Measurements from ENCODE around the gene RAB7A. TPM values are rescaled to one million over a fixed set of nuclear protein-coding genes. Genes with fewer than 3 reads are reported as not detected.

RAB7A gene
- total and polyA plus RNA-seq, 2 donors (not counting 1 experiment from before 2014, with no cell fraction given) = 62.7 to 138 TPM

DNA sequence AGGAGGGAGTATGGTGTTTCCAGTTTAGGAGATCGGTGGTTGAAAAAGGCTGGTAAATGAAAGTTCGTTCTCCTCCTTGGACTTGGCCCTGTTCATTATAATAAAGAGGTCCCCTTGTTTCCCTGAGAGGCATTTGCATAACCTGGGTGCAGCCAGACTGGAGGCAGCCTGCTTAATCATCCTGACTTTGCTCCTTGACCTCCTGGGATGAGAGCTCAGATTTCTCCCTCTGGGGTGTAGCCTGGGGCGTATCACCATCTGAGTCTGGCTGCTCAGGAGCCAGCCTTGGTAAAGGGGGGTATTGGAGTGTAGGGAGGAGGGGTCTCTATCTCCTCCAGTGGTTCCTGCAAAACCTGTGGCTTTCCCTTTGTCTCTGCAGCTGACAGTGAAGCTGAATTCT is 132.2 kb downstream of the RAB7A start:
- Histone ChIP-seq H3K4me2 (replicated peaks; ENCODE audit: low read depth, low read length, poor library complexity, severe bottlenecking) (no peak overlapping the region), H3K79me2 (ENCODE audit: control insufficient read depth, insufficient read depth, low read length) (no peaks in the 10 kb centered on the region), H3K4me1 (ENCODE audit: control insufficient read depth in 2 of 2, insufficient read depth in 2 of 2, low read length in 2 of 2) (peaks cover 0 to 5% of the 10 kb centered on the region in 2 donors), H3K36me3 (replicated peaks in 1 of 2; ENCODE audit: control extremely low read depth in 1 of 2, control insufficient read depth in 1 of 2, extremely low read depth in 1 of 2, insufficient read depth in 2 of 2, low read length in 1 of 2) (no peaks in the 10 kb centered on the region), H2AFZ (ENCODE audit: insufficient read depth, low read depth, low read length, poor library complexity, severe bottlenecking) (no peak overlapping the region), H3K4me3 (ENCODE audit: control extremely low read depth in 1 of 5, extremely low read depth in 1 of 5, insufficient read depth in 1 of 5, low read depth in 2 of 5, low read length in 4 of 5) (no peak overlapping the region), H3K9me3 (ENCODE audit: control extremely low read depth in 1 of 3, control insufficient read depth in 2 of 3, insufficient read depth in 1 of 3, low read length in 2 of 3) (peaks cover 0 to 78% (median 55%) of the 10 kb centered on the region in 3 donors), H3K27me3 (replicated peaks in 1 of 4; ENCODE audit: control extremely low read depth in 1 of 4, control insufficient read depth in 3 of 4, insufficient read depth in 4 of 4, low read length in 3 of 4) (no peaks in the 10 kb centered on the region), H3K27ac (ENCODE audit: low read length in 2 of 2) (no peak overlapping the region), H4K20me1 (ENCODE audit: control insufficient read depth, insufficient read depth, low read length, poor library complexity, severe bottlenecking) (no peaks in the 10 kb centered on the region), H3K9ac (ENCODE audit: low read length) (no peak overlapping the region)
- Mint-ChIP-seq H3K9me3 (ENCODE audit: insufficient read depth) (peaks cover 22% of the 10 kb centered on the region), H3K4me3 (no peak overlapping the region), H3K27me3 (no peaks in the 10 kb centered on the region), H3K4me1 (no peaks in the 10 kb centered on the region), H3K27ac (no peak overlapping the region)
- TF ChIP-seq, protein P1, sequence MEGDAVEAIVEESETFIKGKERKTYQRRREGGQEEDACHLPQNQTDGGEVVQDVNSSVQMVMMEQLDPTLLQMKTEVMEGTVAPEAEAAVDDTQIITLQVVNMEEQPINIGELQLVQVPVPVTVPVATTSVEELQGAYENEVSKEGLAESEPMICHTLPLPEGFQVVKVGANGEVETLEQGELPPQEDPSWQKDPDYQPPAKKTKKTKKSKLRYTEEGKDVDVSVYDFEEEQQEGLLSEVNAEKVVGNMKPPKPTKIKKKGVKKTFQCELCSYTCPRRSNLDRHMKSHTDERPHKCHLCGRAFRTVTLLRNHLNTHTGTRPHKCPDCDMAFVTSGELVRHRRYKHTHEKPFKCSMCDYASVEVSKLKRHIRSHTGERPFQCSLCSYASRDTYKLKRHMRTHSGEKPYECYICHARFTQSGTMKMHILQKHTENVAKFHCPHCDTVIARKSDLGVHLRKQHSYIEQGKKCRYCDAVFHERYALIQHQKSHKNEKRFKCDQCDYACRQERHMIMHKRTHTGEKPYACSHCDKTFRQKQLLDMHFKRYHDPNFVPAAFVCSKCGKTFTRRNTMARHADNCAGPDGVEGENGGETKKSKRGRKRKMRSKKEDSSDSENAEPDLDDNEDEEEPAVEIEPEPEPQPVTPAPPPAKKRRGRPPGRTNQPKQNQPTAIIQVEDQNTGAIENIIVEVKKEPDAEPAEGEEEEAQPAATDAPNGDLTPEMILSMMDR (IDR thresholded peaks at IDR 0.05) = no peak
- TF ChIP-seq EZH2 (IDR thresholded peaks at IDR 0.05; ENCODE audit: borderline replicate concordance, insufficient read depth, low read depth, low read length, poor library complexity, severe bottlenecking) = no peak
- no peak for ATAC-seq (ENCODE audit: low read depth)
- ChIA-PET CTCF (no interaction called here), POLR2A (no interaction called here)
- intact Hi-C loops (cut with micrococcal nuclease) = no loop called here
- no peak for DNase-seq
- 94% methylated on average over 2 of the region's 3 CpGs for WGBS (ENCODE audit: insufficient coverage)

DNA sequence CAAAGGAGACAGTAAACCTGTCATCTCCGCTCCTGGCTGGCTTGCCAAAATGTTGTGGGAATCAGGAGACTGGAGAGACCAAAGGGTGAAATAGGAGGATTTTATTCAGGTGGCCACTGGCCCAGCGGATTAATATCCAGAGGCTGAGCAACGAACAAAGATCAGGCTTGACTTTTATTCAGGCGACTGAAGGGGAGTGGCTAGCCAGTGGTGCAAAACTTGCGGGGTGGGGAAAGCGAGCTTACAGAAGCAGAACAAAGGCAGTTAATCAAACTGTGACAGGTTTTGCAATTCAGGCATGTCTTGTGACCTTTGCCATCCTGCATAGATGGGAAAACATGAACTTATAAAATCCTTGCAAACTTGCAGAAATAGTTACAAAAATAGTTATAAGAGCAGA is 133.6 kb downstream of the RAB7A start:
- H3K4me1 ChIP-seq (ENCODE audit: control insufficient read depth in 2 of 2, insufficient read depth in 2 of 2, low read length in 2 of 2) = no peaks in the 10 kb centered on the region
- no peak overlapping the region for H3K4me3 ChIP-seq (ENCODE audit: control extremely low read depth in 1 of 5, extremely low read depth in 1 of 5, insufficient read depth in 1 of 5, low read depth in 2 of 5, low read length in 4 of 5)
- H4K20me1 ChIP-seq (ENCODE audit: control insufficient read depth, insufficient read depth, low read length, poor library complexity, severe bottlenecking) = no peaks in the 10 kb centered on the region
- ATAC-seq (ENCODE audit: low read depth) = no peak
- Mint-ChIP-seq H3K27me3 (no peaks in the 10 kb centered on the region), H3K27ac (no peak overlapping the region), H3K9me3 (ENCODE audit: insufficient read depth) (peaks cover 19% of the 10 kb centered on the region), H3K4me1 (no peaks in the 10 kb centered on the region), H3K4me3 (no peak overlapping the region)
- WGBS (ENCODE audit: insufficient coverage) = 89% methylated on average over 6 of the region's 6 CpGs
- H3K27me3 ChIP-seq (replicated peaks in 1 of 4; ENCODE audit: control extremely low read depth in 1 of 4, control insufficient read depth in 3 of 4, insufficient read depth in 4 of 4, low read length in 3 of 4) = no peaks in the 10 kb centered on the region
- H3K4me2 ChIP-seq (replicated peaks; ENCODE audit: low read depth, low read length, poor library complexity, severe bottlenecking) = no peak overlapping the region
- POLR2A ChIA-PET = no interaction called here
- intact Hi-C loops (cut with micrococcal nuclease) = no loop called here
- CTCF ChIA-PET = no interaction called here
- no peak overlapping the region for H2AFZ ChIP-seq (ENCODE audit: insufficient read depth, low read depth, low read length, poor library complexity, severe bottlenecking)
- H3K9me3 ChIP-seq (ENCODE audit: control extremely low read depth in 1 of 3, control insufficient read depth in 2 of 3, insufficient read depth in 1 of 3, low read length in 2 of 3) = peaks cover 0 to 64% (median 41%) of the 10 kb centered on the region in 3 donors
- no peak for DNase-seq
- H3K79me2 ChIP-seq (ENCODE audit: control insufficient read depth, insufficient read depth, low read length) = no peaks in the 10 kb centered on the region
- no peak overlapping the region for H3K9ac ChIP-seq (ENCODE audit: low read length)
- TF ChIP-seq EZH2 (IDR thresholded peaks at IDR 0.05; ENCODE audit: borderline replicate concordance, insufficient read depth, low read depth, low read length, poor library complexity, severe bottlenecking) = no peak
- TF ChIP-seq, protein P1 (IDR thresholded peaks at IDR 0.05) = no peak
- H3K27ac ChIP-seq (ENCODE audit: low read length in 2 of 2) = no peak overlapping the region
- H3K36me3 ChIP-seq (replicated peaks in 1 of 2; ENCODE audit: control extremely low read depth in 1 of 2, control insufficient read depth in 1 of 2, extremely low read depth in 1 of 2, insufficient read depth in 2 of 2, low read length in 1 of 2) = no peaks in the 10 kb centered on the region

Data from B cell (primary cell).